PFSK-1 (cell line): Measurements from ENCODE around the gene TBX2.

Experiments
- POLR2AphosphoS5 ChIP-seq: IDR thresholded peaks from 2 replicates; pipeline ENCODE4 v1.6.1; 2012; ENCODE audit warnings: low read depth, mild to moderate bottlenecking, control low read depth, low read length, moderate library complexity
- REST ChIP-seq, 2 experiments: IDR thresholded peaks; 2 replicates each; pipeline versions ENCODE4 v1.6.1 to v1.8.0; 2011 to 2012; ENCODE audit warnings: low read depth in 2 of 2, low read length in 2 of 2, control low read depth in 1 of 2, inconsistent platforms in 1 of 2, mild to moderate bottlenecking in 1 of 2, moderate library complexity in 1 of 2; ENCODE audit not compliant: insufficient read depth in 1 of 2
- SIN3A ChIP-seq: IDR thresholded peaks from 2 replicates; pipeline ENCODE4 v1.6.1; 2012; ENCODE audit warnings: mild to moderate bottlenecking, low read length, moderate library complexity, borderline replicate concordance; ENCODE audit not compliant: insufficient read depth
- TAF1 ChIP-seq: IDR thresholded peaks from 2 replicates; pipeline ENCODE4 v1.6.1; 2012; ENCODE audit warnings: low read length, control low read depth, borderline replicate concordance; ENCODE audit not compliant: insufficient read depth

GRCh38 chr17:61457226-61457983, 57.8 kb downstream of the TBX2 start:
- TF ChIP-seq POLR2AphosphoS5 (no peak), REST (IDR thresholded peaks at IDR 0.05; ENCODE audit: insufficient read depth in 1 of 2, low read depth in 2 of 2, low read length in 2 of 2) (no peak), TAF1 (no peak), SIN3A (no peak)
